HepG2 (cell line): ENCODE results near the gene SLC5A3.

Experiments used
- CC2D1A ChIP-seq: sonication (generic); formaldehyde crosslinking; IDR thresholded peaks from 2 replicates; pipeline ENCODE4 v1.8.1; 2023; ENCODE audit warnings: mild to moderate bottlenecking, missing genetic modification reagents
- HCFC1 ChIP-seq: fragments of 150-350 bp; IDR thresholded peaks from 2 replicates; pipeline ENCODE4 v1.6.1; 2014; ENCODE audit warnings: low read depth, low read length
- HNRNPL ChIP-seq: fragments of 200-400 bp; formaldehyde crosslinking; IDR thresholded peaks from 2 replicates; pipeline ENCODE4 v1.6.1; 2017; ENCODE audit warnings: mild to moderate bottlenecking, low read depth, low read length
- POLR2AphosphoS5 ChIP-seq: IDR thresholded peaks from 2 replicates; pipeline ENCODE4 v1.6.1; 2012; ENCODE audit warnings: low read depth, low read length
- RAD51 ChIP-seq: fragments of 450-650 bp; IDR thresholded peaks from 2 replicates; pipeline ENCODE4 v1.6.1; 2016; ENCODE audit warnings: borderline replicate concordance
- TCF7L2 ChIP-seq: IDR thresholded peaks from 2 replicates; pipeline ENCODE4 v1.6.1; 2011; ENCODE audit warnings: mild to moderate bottlenecking, low read depth, low read length, moderate library complexity
- ZNF772 ChIP-seq: sonication (generic); formaldehyde crosslinking; IDR thresholded peaks from 2 replicates; pipeline ENCODE4 v1.5.0; 2020; ENCODE audit warnings: mild to moderate bottlenecking, missing genetic modification reagents
- ZSCAN29 ChIP-seq: sonication (generic); formaldehyde crosslinking; conservative IDR thresholded peaks from 2 replicates; pipeline ENCODE4 v1.4.0; 2020; ENCODE audit warnings: mild to moderate bottlenecking, missing genetic modification reagents
- TF ChIP-seq, protein P1 (sequence below): sonication (generic); formaldehyde crosslinking; IDR thresholded peaks from 2 replicates; pipeline ENCODE4 v1.4.0; 2020; ENCODE audit warnings: missing genetic modification reagents
- TF ChIP-seq, protein P2 (sequence below): sonication (generic); formaldehyde crosslinking; IDR thresholded peaks from 2 replicates; pipeline ENCODE4 v1.4.0; 2020; ENCODE audit warnings: missing genetic modification reagents, borderline replicate concordance
- TF ChIP-seq, protein P3 (sequence below): sonication (generic); formaldehyde crosslinking; IDR thresholded peaks from 2 replicates; pipeline ENCODE4 v1.8.1; 2023; ENCODE audit warnings: mild to moderate bottlenecking, missing genetic modification reagents, borderline replicate concordance
- TF ChIP-seq, protein P4 (sequence below): sonication (generic); formaldehyde crosslinking; IDR thresholded peaks from 2 replicates; pipeline ENCODE4 v1.5.0; 2020; ENCODE audit warnings: mild to moderate bottlenecking, missing genetic modification reagents, moderate library complexity
- TF ChIP-seq, protein P5 (sequence below), 2 experiments: IDR thresholded peaks; 2 replicates each; pipeline ENCODE4 v1.6.1; 2011 to 2012; ENCODE audit warnings: low read length in 2 of 2, borderline replicate concordance in 1 of 2, low read depth in 1 of 2, mild to moderate bottlenecking in 1 of 2, moderate library complexity in 1 of 2
- TF ChIP-seq, protein P6 (sequence below): sonication (generic); formaldehyde crosslinking; IDR thresholded peaks from 2 replicates; pipeline ENCODE4 v1.8.1; 2023; ENCODE audit warnings: mild to moderate bottlenecking, moderate library complexity, missing genetic modification reagents

DNA sequence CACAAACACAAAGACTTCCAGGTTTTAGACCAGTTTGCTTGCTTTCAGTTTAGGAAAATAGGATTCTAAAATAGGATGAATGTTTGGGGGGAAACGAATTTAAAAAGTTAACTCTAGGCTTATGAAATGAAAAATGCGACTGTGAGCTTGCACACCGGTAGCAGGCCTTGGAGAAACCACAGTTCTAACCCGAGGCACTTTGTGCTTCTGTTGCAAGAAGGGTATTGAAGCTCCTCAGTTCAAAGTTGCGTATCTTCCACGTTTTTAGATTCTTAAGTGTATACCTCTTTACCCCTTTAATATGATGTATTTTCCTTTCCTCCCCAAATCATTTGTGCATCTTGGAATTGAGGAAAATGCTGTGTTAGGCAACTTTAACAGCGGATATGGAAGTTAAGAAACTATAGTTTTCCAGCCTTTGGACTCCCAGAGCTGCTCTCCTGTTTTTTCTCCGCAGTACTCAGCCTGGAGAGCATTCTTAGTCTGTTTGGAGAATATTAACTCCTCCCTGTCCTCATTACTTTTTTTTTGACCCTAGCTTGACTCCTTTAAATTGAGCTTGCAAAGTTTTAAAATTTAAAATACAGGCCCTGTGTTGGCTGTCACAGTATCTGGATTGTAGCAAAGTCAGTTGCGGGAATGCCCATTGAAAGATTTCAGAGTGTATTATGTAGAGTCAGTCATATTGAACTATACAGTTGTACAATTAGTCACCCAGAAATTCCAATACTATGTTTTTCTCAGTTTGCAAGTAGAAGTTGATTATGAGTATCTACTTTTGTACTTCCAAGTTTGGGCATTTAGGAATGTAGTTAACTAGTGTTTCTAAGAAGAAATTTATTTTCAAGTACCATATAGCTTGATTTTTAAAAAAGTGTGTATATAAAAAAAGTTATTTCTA is 2.6 kb downstream of the SLC5A3 start:
- no peak for TF ChIP-seq TCF7L2
- TF ChIP-seq, protein P1, sequence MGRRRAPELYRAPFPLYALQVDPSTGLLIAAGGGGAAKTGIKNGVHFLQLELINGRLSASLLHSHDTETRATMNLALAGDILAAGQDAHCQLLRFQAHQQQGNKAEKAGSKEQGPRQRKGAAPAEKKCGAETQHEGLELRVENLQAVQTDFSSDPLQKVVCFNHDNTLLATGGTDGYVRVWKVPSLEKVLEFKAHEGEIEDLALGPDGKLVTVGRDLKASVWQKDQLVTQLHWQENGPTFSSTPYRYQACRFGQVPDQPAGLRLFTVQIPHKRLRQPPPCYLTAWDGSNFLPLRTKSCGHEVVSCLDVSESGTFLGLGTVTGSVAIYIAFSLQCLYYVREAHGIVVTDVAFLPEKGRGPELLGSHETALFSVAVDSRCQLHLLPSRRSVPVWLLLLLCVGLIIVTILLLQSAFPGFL (CRISPR knock-in tag) = no peak
- no peak for TF ChIP-seq ZNF772
- TF ChIP-seq RAD51 = no peak
- TF ChIP-seq, protein P2, sequence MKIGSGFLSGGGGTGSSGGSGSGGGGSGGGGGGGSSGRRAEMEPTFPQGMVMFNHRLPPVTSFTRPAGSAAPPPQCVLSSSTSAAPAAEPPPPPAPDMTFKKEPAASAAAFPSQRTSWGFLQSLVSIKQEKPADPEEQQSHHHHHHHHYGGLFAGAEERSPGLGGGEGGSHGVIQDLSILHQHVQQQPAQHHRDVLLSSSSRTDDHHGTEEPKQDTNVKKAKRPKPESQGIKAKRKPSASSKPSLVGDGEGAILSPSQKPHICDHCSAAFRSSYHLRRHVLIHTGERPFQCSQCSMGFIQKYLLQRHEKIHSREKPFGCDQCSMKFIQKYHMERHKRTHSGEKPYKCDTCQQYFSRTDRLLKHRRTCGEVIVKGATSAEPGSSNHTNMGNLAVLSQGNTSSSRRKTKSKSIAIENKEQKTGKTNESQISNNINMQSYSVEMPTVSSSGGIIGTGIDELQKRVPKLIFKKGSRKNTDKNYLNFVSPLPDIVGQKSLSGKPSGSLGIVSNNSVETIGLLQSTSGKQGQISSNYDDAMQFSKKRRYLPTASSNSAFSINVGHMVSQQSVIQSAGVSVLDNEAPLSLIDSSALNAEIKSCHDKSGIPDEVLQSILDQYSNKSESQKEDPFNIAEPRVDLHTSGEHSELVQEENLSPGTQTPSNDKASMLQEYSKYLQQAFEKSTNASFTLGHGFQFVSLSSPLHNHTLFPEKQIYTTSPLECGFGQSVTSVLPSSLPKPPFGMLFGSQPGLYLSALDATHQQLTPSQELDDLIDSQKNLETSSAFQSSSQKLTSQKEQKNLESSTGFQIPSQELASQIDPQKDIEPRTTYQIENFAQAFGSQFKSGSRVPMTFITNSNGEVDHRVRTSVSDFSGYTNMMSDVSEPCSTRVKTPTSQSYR = no peak
- TF ChIP-seq, protein P3, sequence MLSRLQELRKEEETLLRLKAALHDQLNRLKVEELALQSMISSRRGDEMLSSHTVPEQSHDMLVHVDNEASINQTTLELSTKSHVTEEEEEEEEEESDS (CRISPR knock-in tag) = no peak
- TF ChIP-seq ZSCAN29 (CRISPR knock-in tag) = no peak
- no peak for TF ChIP-seq HNRNPL
- TF ChIP-seq HCFC1 = no peak
- TF ChIP-seq, protein P4, sequence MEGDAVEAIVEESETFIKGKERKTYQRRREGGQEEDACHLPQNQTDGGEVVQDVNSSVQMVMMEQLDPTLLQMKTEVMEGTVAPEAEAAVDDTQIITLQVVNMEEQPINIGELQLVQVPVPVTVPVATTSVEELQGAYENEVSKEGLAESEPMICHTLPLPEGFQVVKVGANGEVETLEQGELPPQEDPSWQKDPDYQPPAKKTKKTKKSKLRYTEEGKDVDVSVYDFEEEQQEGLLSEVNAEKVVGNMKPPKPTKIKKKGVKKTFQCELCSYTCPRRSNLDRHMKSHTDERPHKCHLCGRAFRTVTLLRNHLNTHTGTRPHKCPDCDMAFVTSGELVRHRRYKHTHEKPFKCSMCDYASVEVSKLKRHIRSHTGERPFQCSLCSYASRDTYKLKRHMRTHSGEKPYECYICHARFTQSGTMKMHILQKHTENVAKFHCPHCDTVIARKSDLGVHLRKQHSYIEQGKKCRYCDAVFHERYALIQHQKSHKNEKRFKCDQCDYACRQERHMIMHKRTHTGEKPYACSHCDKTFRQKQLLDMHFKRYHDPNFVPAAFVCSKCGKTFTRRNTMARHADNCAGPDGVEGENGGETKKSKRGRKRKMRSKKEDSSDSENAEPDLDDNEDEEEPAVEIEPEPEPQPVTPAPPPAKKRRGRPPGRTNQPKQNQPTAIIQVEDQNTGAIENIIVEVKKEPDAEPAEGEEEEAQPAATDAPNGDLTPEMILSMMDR (CRISPR knock-in tag) = no peak
- no peak for TF ChIP-seq CC2D1A
- TF ChIP-seq, protein P5, sequence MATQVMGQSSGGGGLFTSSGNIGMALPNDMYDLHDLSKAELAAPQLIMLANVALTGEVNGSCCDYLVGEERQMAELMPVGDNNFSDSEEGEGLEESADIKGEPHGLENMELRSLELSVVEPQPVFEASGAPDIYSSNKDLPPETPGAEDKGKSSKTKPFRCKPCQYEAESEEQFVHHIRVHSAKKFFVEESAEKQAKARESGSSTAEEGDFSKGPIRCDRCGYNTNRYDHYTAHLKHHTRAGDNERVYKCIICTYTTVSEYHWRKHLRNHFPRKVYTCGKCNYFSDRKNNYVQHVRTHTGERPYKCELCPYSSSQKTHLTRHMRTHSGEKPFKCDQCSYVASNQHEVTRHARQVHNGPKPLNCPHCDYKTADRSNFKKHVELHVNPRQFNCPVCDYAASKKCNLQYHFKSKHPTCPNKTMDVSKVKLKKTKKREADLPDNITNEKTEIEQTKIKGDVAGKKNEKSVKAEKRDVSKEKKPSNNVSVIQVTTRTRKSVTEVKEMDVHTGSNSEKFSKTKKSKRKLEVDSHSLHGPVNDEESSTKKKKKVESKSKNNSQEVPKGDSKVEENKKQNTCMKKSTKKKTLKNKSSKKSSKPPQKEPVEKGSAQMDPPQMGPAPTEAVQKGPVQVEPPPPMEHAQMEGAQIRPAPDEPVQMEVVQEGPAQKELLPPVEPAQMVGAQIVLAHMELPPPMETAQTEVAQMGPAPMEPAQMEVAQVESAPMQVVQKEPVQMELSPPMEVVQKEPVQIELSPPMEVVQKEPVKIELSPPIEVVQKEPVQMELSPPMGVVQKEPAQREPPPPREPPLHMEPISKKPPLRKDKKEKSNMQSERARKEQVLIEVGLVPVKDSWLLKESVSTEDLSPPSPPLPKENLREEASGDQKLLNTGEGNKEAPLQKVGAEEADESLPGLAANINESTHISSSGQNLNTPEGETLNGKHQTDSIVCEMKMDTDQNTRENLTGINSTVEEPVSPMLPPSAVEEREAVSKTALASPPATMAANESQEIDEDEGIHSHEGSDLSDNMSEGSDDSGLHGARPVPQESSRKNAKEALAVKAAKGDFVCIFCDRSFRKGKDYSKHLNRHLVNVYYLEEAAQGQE (IDR thresholded peaks at IDR 0.05; ENCODE audit: borderline replicate concordance in 1 of 2, low read depth in 1 of 2, low read length in 2 of 2) = no peak
- TF ChIP-seq, protein P6, sequence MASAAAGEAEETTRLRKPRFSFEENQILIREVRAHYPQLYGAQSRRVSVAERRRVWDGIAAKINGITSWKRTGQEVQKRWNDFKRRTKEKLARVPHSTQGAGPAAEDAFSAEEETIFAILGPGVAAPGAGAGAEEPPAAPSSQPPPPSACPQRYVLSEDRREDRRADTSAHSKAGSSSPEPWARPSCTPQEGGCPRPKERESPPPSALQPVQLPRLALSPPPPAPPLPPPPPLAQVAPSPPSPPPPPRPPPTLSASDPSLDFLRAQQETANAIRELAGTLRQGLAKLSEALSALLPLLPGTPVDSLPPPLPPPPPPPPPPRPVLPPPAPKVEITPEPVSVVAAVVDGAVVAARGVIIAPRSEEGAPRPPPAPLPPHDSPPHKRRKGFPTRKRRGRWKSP (CRISPR knock-in tag) = no peak
- TF ChIP-seq POLR2AphosphoS5 = no peak
